GM21737 (cell line): ENCODE measurements around the gene SOX9.
"Not testable (repeated sequence)": the region's sequence is repeated elsewhere in the genome, so short reads cannot be mapped to it uniquely, and the experiment has no call there.

Experiments used
- ATAC-seq: cut with Tn5 transposase; IDR thresholded peaks from one replicate; pipeline ENCODE4 v1.9.1; 2021; ENCODE audit warnings: mild to moderate bottlenecking, moderate library complexity; ENCODE audit not compliant: unreplicated experiment

The SOX9 gene

DNA sequence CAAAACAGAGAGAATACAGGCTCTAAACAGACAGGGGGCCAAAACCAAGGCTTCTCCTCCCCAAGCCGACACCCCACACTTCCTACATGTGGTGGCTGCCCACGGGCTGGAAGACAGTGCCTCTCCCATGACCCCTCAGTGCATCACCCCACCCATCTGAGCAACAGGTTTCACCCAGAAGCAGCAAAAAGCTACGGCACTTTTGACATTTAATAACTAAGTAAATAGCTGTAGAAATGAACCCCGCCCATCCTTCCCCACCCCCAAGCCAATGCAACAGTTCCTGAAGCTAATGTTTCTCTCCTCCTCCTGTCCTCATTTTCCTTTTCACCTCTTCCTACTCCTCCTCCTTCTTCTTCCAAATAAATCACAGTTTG is 9.9 kb upstream of the SOX9 start:
- ATAC-seq, result no peak

DNA sequence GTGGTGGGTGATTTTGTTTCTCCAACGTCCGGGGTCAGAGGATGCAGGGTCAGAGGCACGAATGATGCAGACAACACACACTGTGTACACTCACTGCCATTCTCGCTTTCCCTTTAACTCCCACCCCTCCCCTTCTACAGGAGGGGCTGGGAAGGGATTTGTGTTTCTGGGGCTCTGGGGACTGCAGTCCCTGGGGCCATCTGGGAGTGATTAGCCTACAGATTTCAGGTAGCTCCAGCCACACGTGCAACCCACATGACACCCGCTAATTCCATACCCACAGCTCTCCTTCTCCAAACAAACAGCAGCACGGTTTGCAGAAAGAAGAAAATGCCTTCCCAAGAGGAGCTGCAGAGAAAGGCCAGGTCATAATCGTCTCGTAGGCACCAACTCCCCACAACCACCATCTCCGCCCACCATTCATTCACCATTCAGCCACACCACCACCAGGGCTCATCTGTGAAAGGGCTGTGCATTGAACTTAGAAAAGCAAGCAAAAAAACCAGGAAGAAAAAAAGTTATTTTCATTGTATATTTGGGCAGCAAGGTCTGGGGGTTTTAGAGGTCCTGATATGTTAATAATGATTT is 9.4 kb upstream of the SOX9 start:
- no peak for ATAC-seq

DNA sequence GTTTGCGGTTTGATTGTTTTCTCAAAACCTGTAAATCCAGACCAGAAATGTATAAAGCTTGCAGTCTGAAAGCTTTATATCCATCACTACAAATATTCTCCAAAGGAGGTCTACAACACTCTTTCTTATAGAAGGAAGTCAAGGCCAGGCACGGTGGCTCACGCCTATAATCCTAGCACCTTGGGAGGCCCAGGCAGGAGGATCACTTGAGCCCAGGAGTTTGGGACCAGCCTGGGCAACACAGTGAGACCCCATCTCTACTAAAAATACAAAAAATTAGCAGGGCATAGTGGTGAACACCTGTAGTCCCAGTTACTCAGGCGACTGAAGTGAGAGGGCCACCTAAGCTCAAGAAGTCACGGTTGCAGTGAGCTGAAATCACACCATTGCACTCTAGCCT is 8.9 kb upstream of the SOX9 start:
- not testable (repeated sequence) for ATAC-seq

DNA sequence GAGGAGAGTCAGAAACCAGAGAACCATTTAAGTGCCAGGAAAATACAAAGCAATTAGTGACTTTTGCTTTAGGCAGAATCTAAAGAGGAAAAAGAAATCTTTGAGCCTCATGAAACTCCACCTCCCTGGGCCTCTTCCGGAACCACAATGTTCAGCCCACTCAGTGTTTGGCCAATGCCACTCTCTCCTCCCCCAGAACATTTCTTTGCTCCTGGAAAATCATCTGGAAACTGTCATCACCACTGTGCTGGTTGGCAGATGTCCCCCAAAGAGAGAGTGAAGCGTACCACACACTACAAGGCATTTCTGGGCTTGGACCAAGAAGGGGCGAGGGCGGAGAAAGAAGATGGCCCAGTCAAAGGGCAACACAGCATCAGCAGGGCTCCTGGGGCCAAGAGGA is 7.1 kb upstream of the SOX9 start:
- no peak for ATAC-seq

DNA sequence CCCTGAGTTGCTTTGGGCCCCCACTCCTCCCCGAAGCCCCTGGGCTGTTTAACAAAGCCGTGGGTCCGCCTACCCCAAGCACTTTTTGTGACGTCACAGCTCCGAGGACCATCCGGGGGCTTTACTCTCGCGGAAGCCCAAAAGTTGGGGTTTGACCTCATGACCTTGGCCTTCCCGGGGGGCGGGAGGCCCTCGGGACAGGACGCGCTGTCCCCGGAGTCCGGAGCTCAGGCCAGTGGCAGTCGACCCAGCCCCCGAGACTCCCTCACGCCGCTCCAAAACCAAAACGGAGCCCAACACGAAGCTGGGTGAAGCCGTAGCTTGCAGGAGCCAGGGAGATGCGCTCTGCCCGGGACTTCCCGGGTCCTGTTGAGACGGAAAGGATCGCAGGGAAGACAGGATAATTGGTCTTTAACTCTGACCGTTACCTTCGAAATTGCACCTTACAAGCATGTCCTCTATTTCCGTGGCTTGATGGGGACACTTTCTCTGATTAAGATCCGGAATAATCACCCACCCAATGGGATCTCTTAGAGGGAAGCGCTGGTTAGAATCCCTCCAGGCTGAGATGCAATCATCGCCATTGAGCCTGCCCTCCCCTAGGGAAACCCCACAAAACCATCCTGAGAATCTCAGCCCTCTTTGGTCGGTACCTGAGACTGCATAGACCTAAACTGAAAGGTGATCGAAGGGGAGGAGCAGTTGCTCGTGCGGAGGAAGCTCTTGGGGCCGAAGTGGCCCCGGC is 4.9 kb upstream of the SOX9 start:
- no peak for ATAC-seq

DNA sequence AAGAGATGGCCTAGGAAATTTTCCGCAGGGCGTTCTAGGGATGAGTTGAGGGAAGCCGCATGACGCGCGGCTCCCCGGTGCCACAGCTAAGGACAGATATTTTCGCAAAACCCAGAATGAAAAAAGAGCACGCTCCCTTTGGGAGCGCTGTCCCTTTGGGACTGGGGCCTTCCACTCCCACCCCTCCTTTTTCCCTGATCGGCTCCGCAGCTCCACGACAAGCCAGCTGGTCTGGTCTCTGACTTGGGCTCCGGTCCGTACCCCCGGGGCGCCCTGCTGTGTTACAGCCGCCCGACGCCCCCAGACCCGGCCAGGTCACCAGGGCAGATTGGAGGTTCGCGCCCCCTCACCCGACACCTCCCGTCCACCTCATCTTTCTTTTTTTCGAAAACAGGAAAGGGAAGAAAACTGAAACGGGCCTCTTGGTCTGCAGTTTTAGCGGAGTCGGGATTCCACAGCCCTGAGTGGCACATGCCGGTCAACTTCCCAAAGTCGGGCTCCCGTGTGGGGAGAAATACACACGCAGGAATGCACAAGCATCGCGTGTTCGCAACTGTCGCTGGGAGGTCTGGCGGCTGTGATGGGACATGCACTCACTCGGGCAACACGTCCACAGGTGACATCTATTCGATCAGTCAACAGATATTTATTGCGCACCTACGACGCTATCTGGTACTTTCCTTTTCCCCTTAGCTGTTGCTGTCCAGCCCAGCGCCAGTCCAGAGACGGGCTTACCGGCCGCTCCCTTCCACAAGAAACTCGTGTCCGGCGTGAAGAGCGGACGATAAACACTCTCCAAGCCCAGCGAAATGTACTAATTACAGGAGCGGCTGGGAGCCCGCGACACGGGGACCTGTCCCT is 3.9 kb upstream of the SOX9 start:
- no peak for ATAC-seq

DNA sequence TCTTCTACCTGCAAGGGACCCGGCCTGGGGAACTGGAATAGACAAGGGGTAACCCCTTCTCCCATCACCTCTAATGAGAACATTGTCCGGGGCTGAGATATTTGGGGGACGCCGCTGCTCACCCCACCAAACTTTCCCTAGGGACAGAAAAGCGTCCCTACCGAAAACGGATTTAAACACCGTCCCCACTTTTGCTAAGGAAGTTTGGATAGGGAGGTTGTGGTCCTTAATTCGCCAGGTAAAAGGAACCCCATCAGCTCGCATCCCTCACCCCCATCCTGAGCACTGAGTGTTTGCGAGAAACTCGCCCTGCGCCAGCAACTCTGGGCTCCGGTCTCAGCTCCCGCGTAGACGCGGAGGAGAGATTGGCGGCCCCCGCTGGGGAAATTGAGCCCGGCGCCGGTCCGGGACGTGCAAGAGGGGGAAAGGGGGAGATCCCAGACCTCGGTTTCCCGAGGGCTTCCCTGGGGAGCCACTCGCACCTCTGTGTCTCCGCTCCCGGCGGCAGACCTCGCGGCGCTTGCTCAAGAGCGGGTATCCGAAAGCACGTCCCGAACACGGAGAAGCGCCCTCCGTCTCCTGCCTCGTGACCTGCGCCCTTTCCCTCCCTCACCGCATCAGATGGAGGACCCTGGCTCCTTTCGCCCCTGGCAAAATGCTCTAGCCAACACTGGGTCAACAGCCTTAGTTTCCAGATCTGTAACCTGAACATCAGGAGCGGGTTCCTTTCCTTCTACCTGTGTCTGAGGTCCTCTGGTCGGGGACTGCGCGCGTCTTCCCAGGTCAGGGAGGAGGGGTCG is 3.1 kb upstream of the SOX9 start:
- ATAC-seq, result no peak

DNA sequence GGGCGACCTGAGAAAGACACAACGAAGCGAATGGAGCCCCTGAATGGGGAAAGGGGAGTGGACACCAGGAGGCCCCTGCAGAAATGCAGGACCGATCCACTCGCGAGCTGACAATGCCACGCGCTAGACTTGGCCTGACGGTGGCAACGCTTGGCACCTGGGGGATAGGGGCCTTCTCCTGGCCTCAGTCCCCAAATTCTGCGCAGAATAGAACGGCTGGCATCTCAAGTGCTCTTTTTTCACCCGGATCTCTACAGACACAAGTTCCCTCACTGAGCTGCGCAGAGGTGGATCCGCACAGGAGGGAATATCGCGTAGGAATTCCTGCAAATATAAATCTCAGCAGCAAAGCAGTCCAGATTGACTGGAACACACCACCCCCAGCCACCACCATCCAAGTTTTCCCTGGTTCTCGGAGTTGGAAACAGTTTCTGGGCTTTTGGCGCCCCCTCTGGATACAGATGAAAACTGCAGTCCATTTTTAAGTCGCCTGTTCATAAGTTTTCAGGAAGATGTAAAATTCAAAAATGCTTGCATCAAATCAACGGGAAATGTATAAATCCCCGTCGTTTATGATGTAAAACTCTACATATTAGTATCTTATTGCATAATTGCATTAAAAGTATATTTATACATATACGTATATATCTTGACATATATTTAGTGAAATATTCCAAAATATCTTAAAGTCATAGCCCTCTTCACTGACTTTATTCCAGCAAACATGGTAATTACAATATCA is 2.3 kb upstream of the SOX9 start:
- ATAC-seq, result no peak

DNA sequence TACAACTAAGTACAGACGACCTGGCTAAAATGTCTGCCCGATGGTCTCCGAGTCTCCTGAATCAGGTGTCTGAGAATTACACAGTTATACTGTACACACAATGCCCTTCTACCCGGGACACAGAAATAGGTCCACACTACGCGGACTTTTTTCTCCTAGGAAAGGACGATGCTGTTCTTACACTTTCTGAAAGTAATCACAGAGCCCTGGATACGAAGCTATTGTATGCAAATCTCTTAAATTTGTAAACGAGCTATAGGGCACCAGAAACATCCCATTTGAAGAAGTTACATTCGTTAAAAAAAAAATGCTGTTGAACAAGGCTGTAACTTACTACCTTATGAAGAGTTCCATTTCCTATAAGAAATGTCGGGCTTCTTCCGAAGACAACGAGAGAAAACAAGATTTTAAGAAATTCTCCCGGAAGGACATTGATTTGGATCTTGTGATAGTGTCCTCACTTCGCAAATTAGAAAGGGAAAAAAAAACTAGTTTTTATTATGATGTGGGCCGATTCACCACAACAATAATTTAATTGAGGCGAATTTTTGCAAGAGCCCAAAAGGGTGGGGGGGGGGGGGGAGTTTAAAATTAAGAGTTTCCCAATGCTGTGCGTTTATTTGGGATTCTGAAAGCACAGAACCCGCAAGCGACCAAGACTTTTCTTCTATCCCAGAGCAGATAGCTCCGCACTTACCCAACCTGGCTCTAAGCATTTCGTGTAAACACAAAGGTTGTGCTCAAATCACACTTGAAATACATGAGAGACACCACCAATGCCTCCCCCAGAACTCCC is 1.5 kb upstream of the SOX9 start:
- no peak for ATAC-seq

DNA sequence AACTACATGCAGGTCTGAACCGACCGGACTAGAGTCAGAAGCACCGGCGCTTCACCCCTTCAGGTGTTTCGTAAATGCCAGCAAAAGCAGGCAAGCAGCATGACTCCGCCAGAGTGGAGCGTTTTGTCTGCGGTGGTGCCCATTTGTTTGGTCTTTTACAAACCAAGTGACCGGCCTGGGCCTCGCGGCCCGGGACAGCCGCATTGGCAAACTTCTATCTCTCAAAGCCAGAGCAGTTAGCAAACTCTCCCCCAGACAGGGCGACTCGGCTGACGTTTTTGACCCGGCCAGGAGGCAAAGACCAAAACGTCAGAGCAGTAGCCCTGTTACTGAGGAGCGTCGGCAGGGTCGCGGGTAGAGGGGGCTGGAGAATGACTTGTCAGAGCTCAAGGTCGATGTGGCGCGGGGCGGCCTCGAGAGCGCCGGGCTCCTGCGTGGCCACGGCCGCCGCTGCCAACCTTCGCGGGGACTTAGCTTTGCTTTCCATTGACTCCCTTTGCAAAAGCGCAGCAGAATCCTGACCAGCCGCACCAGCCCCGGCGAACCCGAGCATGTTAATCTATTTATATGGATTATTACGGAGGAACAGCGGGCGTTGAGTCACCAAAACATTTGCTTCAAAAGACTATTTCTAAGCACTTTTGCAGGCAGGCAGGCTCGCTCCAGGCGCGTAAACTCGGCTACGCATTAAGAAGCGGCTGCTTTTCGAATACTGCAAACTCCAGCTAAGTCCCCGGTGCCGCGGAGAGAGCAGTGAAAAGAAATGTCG is 763 bp upstream of the SOX9 start:
- ATAC-seq, result no peak

DNA sequence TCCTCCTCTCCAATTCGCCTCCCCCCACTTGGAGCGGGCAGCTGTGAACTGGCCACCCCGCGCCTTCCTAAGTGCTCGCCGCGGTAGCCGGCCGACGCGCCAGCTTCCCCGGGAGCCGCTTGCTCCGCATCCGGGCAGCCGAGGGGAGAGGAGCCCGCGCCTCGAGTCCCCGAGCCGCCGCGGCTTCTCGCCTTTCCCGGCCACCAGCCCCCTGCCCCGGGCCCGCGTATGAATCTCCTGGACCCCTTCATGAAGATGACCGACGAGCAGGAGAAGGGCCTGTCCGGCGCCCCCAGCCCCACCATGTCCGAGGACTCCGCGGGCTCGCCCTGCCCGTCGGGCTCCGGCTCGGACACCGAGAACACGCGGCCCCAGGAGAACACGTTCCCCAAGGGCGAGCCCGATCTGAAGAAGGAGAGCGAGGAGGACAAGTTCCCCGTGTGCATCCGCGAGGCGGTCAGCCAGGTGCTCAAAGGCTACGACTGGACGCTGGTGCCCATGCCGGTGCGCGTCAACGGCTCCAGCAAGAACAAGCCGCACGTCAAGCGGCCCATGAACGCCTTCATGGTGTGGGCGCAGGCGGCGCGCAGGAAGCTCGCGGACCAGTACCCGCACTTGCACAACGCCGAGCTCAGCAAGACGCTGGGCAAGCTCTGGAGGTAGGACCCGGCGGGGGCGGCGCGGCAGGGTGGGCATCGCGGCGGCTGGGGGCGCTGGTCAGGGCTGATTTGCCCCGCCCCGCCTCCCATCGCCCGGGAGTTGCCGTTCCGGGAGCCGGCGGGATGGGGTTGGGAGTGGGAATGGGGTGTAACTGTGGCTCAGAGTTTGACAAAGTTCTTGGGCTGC is 567 bp downstream of the SOX9 start:
- peak; percentile 12 for ATAC-seq

DNA sequence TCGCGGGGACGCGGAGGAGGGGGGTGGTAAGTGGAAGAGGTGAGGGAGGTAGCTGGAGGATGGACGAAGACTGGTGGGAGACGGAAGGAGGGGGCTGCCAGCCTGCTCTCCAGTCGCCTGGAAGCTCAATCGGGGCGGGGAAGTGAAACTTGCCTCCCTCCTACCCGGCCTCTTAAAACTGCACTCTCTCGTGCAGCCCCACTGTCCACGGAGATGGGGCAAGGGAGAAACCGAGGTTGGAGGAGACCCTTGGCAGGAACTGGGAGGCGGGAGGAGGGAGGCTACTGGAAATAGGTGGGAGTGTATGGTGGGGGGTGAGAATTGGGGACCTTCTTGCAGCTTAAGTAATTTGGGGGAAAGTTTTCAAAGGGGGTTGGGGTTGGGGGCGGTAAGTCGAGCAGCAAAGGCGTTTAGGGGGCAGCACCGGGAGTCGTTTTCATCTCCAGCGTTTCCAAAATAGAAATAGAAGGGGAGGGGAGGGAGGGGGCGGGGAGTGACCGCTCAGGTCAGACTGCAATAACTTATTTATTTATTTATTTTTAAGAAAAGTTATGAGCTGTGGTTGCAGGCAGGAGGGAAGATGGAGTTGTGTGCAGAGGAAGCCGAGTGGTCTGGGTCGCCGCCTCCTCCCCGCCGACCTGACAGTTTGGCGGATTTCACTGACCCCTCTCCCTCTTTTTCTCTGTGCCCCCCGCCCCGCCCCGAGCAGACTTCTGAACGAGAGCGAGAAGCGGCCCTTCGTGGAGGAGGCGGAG is 1.4 kb downstream of the SOX9 start:
- no peak for ATAC-seq

DNA sequence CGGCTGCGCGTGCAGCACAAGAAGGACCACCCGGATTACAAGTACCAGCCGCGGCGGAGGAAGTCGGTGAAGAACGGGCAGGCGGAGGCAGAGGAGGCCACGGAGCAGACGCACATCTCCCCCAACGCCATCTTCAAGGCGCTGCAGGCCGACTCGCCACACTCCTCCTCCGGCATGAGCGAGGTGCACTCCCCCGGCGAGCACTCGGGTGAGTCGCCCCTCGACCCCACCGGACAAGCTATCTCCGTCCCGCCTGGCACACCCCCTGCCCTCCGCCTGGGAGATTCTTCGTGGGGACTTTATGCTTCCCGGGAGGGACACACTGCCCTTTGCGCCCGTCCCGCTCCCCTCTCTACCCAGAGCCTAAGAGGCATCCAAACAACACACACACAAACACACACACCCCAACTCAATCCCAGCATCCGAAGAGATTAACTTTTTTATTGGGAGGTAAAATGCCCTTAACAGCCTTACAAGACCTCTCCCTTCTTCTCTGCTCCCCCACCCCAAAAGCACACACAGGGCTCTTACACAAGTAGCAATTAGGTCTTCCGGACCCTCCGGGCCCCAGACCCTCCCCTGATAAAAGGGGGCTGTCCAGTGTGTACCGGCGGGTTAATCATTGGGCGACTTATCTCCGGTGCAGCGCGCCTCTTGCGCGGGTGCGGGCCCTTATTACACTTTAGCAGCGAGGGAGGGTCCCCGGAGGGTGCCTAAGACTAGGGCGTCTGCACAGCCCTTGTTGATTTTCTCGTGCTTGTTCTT is 2.1 kb downstream of the SOX9 start:
- ATAC-seq, result no peak

DNA sequence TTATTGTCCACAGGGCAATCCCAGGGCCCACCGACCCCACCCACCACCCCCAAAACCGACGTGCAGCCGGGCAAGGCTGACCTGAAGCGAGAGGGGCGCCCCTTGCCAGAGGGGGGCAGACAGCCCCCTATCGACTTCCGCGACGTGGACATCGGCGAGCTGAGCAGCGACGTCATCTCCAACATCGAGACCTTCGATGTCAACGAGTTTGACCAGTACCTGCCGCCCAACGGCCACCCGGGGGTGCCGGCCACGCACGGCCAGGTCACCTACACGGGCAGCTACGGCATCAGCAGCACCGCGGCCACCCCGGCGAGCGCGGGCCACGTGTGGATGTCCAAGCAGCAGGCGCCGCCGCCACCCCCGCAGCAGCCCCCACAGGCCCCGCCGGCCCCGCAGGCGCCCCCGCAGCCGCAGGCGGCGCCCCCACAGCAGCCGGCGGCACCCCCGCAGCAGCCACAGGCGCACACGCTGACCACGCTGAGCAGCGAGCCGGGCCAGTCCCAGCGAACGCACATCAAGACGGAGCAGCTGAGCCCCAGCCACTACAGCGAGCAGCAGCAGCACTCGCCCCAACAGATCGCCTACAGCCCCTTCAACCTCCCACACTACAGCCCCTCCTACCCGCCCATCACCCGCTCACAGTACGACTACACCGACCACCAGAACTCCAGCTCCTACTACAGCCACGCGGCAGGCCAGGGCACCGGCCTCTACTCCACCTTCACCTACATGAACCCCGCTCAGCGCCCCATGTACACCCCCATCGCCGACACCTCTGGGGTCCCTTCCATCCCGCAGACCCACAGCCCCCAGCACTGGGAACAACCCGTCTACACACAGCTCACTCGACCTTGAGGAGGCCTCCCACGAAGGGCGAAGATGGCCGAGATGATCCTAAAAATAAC is 3.0 kb downstream of the SOX9 start:
- ATAC-seq, result no peak

DNA sequence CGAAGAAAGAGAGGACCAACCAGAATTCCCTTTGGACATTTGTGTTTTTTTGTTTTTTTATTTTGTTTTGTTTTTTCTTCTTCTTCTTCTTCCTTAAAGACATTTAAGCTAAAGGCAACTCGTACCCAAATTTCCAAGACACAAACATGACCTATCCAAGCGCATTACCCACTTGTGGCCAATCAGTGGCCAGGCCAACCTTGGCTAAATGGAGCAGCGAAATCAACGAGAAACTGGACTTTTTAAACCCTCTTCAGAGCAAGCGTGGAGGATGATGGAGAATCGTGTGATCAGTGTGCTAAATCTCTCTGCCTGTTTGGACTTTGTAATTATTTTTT is 3.6 kb downstream of the SOX9 start:
- ATAC-seq, result no peak

DNA sequence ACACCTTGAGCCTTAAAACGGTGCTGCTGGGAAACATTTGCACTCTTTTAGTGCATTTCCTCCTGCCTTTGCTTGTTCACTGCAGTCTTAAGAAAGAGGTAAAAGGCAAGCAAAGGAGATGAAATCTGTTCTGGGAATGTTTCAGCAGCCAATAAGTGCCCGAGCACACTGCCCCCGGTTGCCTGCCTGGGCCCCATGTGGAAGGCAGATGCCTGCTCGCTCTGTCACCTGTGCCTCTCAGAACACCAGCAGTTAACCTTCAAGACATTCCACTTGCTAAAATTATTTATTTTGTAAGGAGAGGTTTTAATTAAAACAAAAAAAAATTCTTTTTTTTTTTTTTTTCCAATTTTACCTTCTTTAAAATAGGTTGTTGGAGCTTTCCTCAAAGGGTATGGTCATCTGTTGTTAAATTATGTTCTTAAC is 4.4 kb downstream of the SOX9 start:
- no peak for ATAC-seq
